Tibial nerve (tissue), 4 donors: ENCODE data around the gene TAF4B.

Experiments used
- CTCF ChIP-seq, 5 experiments: fragments of 200-600 bp in 3 of 5; fragments of 450-650 bp in 2 of 5; sonication (generic) in 3 of 5; IDR thresholded peaks; one replicate each; pipeline ENCODE4 v1.5.1; 2016 to 2019; ENCODE audit warnings: antibody characterized with exemption in 5 of 5, mild to moderate bottlenecking in 3 of 5, moderate library complexity in 2 of 5
- EP300 ChIP-seq, 2 donors: sonication (generic); formaldehyde crosslinking; IDR thresholded peaks; one replicate each; pipeline ENCODE4 v1.6.1; 2017; ENCODE audit warnings: antibody characterized with exemption in 2 of 2, mild to moderate bottlenecking in 1 of 2
- POLR2A ChIP-seq, 2 donors: fragments of 450-650 bp; IDR thresholded peaks; one replicate each; pipeline ENCODE4 v1.6.1; 2017; ENCODE audit warnings: antibody characterized with exemption in 2 of 2, mild to moderate bottlenecking in 2 of 2, moderate library complexity in 2 of 2

GRCh38 chr18:26320686-26321085 is 94.4 kb downstream of the TAF4B start:
- TF ChIP-seq POLR2A (IDR thresholded peaks at IDR 0.05) (no peak), CTCF (IDR thresholded peaks at IDR 0.05) (no peak), EP300 (IDR thresholded peaks at IDR 0.05) (no peak)
